Natural killer cell treated with Interleukin-12 subunit alpha and Interleukin-12 subunit beta and Interleukin-15 and Interleukin-18, amount 100 ng/mL, for 72 hours (primary cell): Measurements from ENCODE around the gene SLC41A3. TPM values are rescaled to one million over a fixed set of nuclear protein-coding genes. Genes with fewer than 3 reads are reported as not detected.
A peak's percentile ranks its signal among the peaks of the same experiment; 100 is the strongest.

Experiments used
- ATAC-seq, 2 donors: fragments of 150-1000 bp; cut with Tn5 transposase in 1 of 2; sonication (Bioruptor Pico), chemical (Tn5 transposase) in 1 of 2; 2 replicates each; pipeline ENCODE4 v1.10.0; 2021
- DNase-seq: peaks from one replicate; pipeline ENCODE4 v3.0.0; 2022; ENCODE audit warnings: low spot score
- H3K27ac Mint-ChIP-seq, 2 donors: 1 replicate in 1 of 2; 2 replicates in 1 of 2; pipeline ENCODE4 v1.8.0; 2022; ENCODE audit warnings: mixed read lengths in 2 of 2, mild to moderate bottlenecking in 1 of 2, moderate library complexity in 1 of 2
- H3K27me3 Mint-ChIP-seq, 2 donors: 1 replicate in 1 of 2; 2 replicates in 1 of 2; pipeline ENCODE4 v1.8.0; 2022; ENCODE audit warnings: mixed read lengths in 2 of 2
- H3K36me3 Mint-ChIP-seq: one replicate; pipeline ENCODE4 v1.8.0; 2022; ENCODE audit warnings: mixed read lengths
- H3K4me1 Mint-ChIP-seq, 2 donors: 1 replicate in 1 of 2; 2 replicates in 1 of 2; pipeline ENCODE4 v1.8.0; 2022; ENCODE audit warnings: low read depth in 2 of 2, mixed read lengths in 2 of 2, mild to moderate bottlenecking in 1 of 2
- H3K4me3 Mint-ChIP-seq: one replicate; pipeline ENCODE4 v1.8.0; 2022; ENCODE audit warnings: mixed read lengths
- H3K9me3 Mint-ChIP-seq: 2 replicates; pipeline ENCODE4 v1.8.0; 2022; ENCODE audit warnings: mixed read lengths
- total RNA-seq, 2 donors: library from RNA; stranded (reverse); gene quantifications; one replicate each; pipeline ENCODE4 v1.2.3, GENCODE V29; 2022

The SLC41A3 gene
- total RNA-seq, 2 donors from 2014 or later: 30.4 to 36.4 TPM

GRCh38 chr3:126035362-126036050 lies 48.4 kb downstream of the SLC41A3 start:
- H3K9me3 Mint-ChIP-seq: no peaks in the 10 kb centered on the region
- H3K4me3 Mint-ChIP-seq: no peak overlapping the region
- peaks cover 7% of the 10 kb centered on the region for H3K36me3 Mint-ChIP-seq
- DNase-seq (no peak), ATAC-seq (no peak)
- H3K4me1 Mint-ChIP-seq: peaks cover 0 to 5% of the 10 kb centered on the region in 2 donors
- H3K27me3 Mint-ChIP-seq: no peaks in the 10 kb centered on the region
- no peak overlapping the region for H3K27ac Mint-ChIP-seq

- no peaks in the 10 kb centered on the region for H3K9me3 Mint-ChIP-seq
- H3K27ac Mint-ChIP-seq: no peak overlapping the region
- H3K4me3 Mint-ChIP-seq: no peak overlapping the region
- peaks cover 0 to 5% of the 10 kb centered on the region in 2 donors for H3K4me1 Mint-ChIP-seq
- no peak for DNase-seq
- peak in 1 of 2 donors; percentile 32 for ATAC-seq
- H3K27me3 Mint-ChIP-seq: no peaks in the 10 kb centered on the region
- no peaks in the 10 kb centered on the region for H3K36me3 Mint-ChIP-seq
These were observed 49.2 kb downstream of the SLC41A3 start for GRCh38 chr3:126034481-126035361.

- Mint-ChIP-seq H3K4me1 (peaks cover 0 to 5% of the 10 kb centered on the region in 2 donors), H3K27me3 (no peaks in the 10 kb centered on the region), H3K9me3 (no peaks in the 10 kb centered on the region), H3K27ac (no peak overlapping the region), H3K36me3 (no peaks in the 10 kb centered on the region), H3K4me3 (no peak overlapping the region)
- ATAC-seq: no peak
- DNase-seq: no peak
These were observed 50.2 kb downstream of the SLC41A3 start for GRCh38 chr3:126033765-126034164.

- H3K4me1 Mint-ChIP-seq: peaks cover 0 to 5% of the 10 kb centered on the region in 2 donors
- H3K27ac Mint-ChIP-seq: no peak overlapping the region
- H3K9me3 Mint-ChIP-seq: no peaks in the 10 kb centered on the region
- H3K27me3 Mint-ChIP-seq: no peaks in the 10 kb centered on the region
- no peak for ATAC-seq
- no peak for DNase-seq
- H3K4me3 Mint-ChIP-seq: no peak overlapping the region
- H3K36me3 Mint-ChIP-seq: no peaks in the 10 kb centered on the region
These were observed 50.7 kb downstream of the SLC41A3 start for GRCh38 chr3:126033051-126033745.

GRCh38 chr3:126031981-126032471 lies 51.9 kb downstream of the SLC41A3 start:
- DNase-seq: no peak
- Mint-ChIP-seq H3K27me3 (no peaks in the 10 kb centered on the region), H3K4me3 (no peak overlapping the region), H3K9me3 (peaks cover 6% of the 10 kb centered on the region), H3K36me3 (peaks cover 10% of the 10 kb centered on the region), H3K27ac (no peak overlapping the region), H3K4me1 (peaks cover 0 to 9% of the 10 kb centered on the region in 2 donors)
- peak in 1 of 2 donors; percentile 17 for ATAC-seq

GRCh38 chr3:126030455-126030854 lies 53.5 kb downstream of the SLC41A3 start:
- Mint-ChIP-seq H3K9me3 (peaks cover 6% of the 10 kb centered on the region), H3K36me3 (peaks cover 10% of the 10 kb centered on the region), H3K27me3 (no peaks in the 10 kb centered on the region), H3K27ac (no peak overlapping the region), H3K4me1 (peaks cover 6 to 20% of the 10 kb centered on the region in 2 donors), H3K4me3 (no peak overlapping the region)
- no peak for ATAC-seq
- no peak for DNase-seq

- Mint-ChIP-seq H3K9me3 (peaks cover 6% of the 10 kb centered on the region), H3K27me3 (no peaks in the 10 kb centered on the region), H3K4me3 (no peak overlapping the region), H3K27ac (no peak overlapping the region), H3K4me1 (peaks cover 6 to 24% of the 10 kb centered on the region in 2 donors), H3K36me3 (peaks cover 10% of the 10 kb centered on the region)
- ATAC-seq (no peak), DNase-seq (no peak)
These were observed 54.7 kb downstream of the SLC41A3 start for GRCh38 chr3:126029241-126029640.

- Mint-ChIP-seq H3K4me3 (no peak overlapping the region), H3K9me3 (peaks cover 6% of the 10 kb centered on the region), H3K27ac (no peak overlapping the region), H3K27me3 (no peaks in the 10 kb centered on the region), H3K4me1 (peaks cover 6 to 24% of the 10 kb centered on the region in 2 donors), H3K36me3 (peaks cover 10% of the 10 kb centered on the region)
- DNase-seq (no peak), ATAC-seq (no peak)
These were observed 55.8 kb downstream of the SLC41A3 start for GRCh38 chr3:126028096-126028495.

GRCh38 chr3:126026761-126027160 lies 57.2 kb downstream of the SLC41A3 start:
- DNase-seq (no peak), ATAC-seq (no peak)
- peaks cover 10% of the 10 kb centered on the region for H3K36me3 Mint-ChIP-seq
- peaks cover 6% of the 10 kb centered on the region for H3K9me3 Mint-ChIP-seq
- no peak overlapping the region for H3K27ac Mint-ChIP-seq
- H3K27me3 Mint-ChIP-seq: no peaks in the 10 kb centered on the region
- H3K4me1 Mint-ChIP-seq: peaks cover 6 to 21% of the 10 kb centered on the region in 2 donors
- no peak overlapping the region for H3K4me3 Mint-ChIP-seq

GRCh38 chr3:126026277-126026751 lies 57.6 kb downstream of the SLC41A3 start:
- Mint-ChIP-seq H3K4me3 (no peak overlapping the region), H3K4me1 (peaks cover 6 to 20% of the 10 kb centered on the region in 2 donors), H3K27ac (no peak overlapping the region)

GRCh38 chr3:126025862-126026261 lies 58.1 kb downstream of the SLC41A3 start:
- Mint-ChIP-seq H3K4me1 (peaks cover 6 to 20% of the 10 kb centered on the region in 2 donors), H3K27me3 (no peaks in the 10 kb centered on the region), H3K9me3 (peaks cover 6% of the 10 kb centered on the region), H3K27ac (no peak overlapping the region), H3K36me3 (peaks cover 10% of the 10 kb centered on the region), H3K4me3 (no peak overlapping the region)
- ATAC-seq (no peak), DNase-seq (no peak)

More at GRCh38 chr3:126026277-126026751, 57.6 kb downstream of the SLC41A3 start:
- ATAC-seq (no peak), DNase-seq (no peak)
- Mint-ChIP-seq H3K36me3 (peaks cover 10% of the 10 kb centered on the region), H3K27me3 (no peaks in the 10 kb centered on the region), H3K9me3 (peaks cover 6% of the 10 kb centered on the region)

- DNase-seq: no peak
- no peaks in the 10 kb centered on the region for H3K27me3 Mint-ChIP-seq
- peaks cover 10% of the 10 kb centered on the region for H3K36me3 Mint-ChIP-seq
- no peak overlapping the region for H3K4me3 Mint-ChIP-seq
- H3K27ac Mint-ChIP-seq: no peak overlapping the region
- H3K9me3 Mint-ChIP-seq: peaks cover 6% of the 10 kb centered on the region
- no peak for ATAC-seq
- H3K4me1 Mint-ChIP-seq: peaks cover 6 to 20% of the 10 kb centered on the region in 2 donors
These were observed 58.7 kb downstream of the SLC41A3 start for GRCh38 chr3:126025116-126025729.
